GM12878 (cell line): ENCODE measurements around the gene DPP3. TPM values are rescaled to one million over a fixed set of nuclear protein-coding genes. Genes with fewer than 3 reads are reported as not detected.

ENCODE experiments used
- DPF2 ChIP-seq: fragments of 450-650 bp; IDR thresholded peaks from 2 replicates; pipeline ENCODE4 v1.6.1; 2017; ENCODE audit warnings: mild to moderate bottlenecking
- IRF5 ChIP-seq: fragments of 450-650 bp; IDR thresholded peaks from 2 replicates; pipeline ENCODE4 v1.6.1; 2017; ENCODE audit warnings: borderline replicate concordance
- MTA3 ChIP-seq: IDR thresholded peaks from 2 replicates; pipeline ENCODE4 v1.6.1; 2012; ENCODE audit warnings: low read length, inconsistent platforms, borderline replicate concordance
- MYB ChIP-seq: fragments of 150-350 bp; IDR thresholded peaks from 2 replicates; pipeline ENCODE4 v1.6.1; 2014; ENCODE audit warnings: mild to moderate bottlenecking, low read depth, low read length, borderline replicate concordance
- RCOR1 ChIP-seq: conservative IDR thresholded peaks from 2 replicates; pipeline ENCODE4 v1.6.1; 2012; ENCODE audit warnings: low read depth, low read length, improper control_type of control experiment
- WRNIP1 ChIP-seq: IDR thresholded peaks from 2 replicates; pipeline ENCODE4 v1.6.1; 2011; ENCODE audit warnings: low read depth, low read length, improper control_type of control experiment, borderline replicate concordance
- polyA plus RNA-seq, 11 experiments: library from polyadenylated mRNA; depleted of rRNA in 4 of 11; unstranded in 6 of 11; stranded (reverse) in 5 of 11; fragments of >200 nt; fragmentation: Nextera tagmentation in 4 of 11; fragmentation: Illumina TruSeq in 1 of 11; extraction: Ambion mirVana in 4 of 11; extraction: Trizol in 1 of 11; gene quantifications; 1 replicate in 1 of 11; 2 replicates in 10 of 11; pipeline versions ENCODE4 v1.2.1 to v1.2.3, GENCODE V29; 2011 to 2016; ENCODE audit warnings: inconsistent platforms in 2 of 11, missing spikeins in 2 of 11, low read depth in 1 of 11
- total RNA-seq, 4 experiments: library from RNA; depleted of rRNA in 3 of 4; stranded (reverse); fragments of >200 nt in 3 of 4; fragmentation: Illumina TruSeq in 1 of 4; extraction: Trizol in 1 of 4; gene quantifications; 2 replicates each; pipeline versions ENCODE4 v1.2.1 to v1.2.3, GENCODE V29; 2013 to 2021
- TF ChIP-seq, protein P1 (sequence below): fragments of 450-650 bp; IDR thresholded peaks from 2 replicates; pipeline ENCODE4 v1.6.1; 2018; ENCODE audit warnings: mild to moderate bottlenecking, low read depth, moderate library complexity; ENCODE audit not compliant: partially characterized antibody
- TF ChIP-seq, protein P2 (sequence below): fragments of 450-650 bp; formaldehyde crosslinking; IDR thresholded peaks from 2 replicates; pipeline ENCODE4 v1.5.0; 2022; ENCODE audit warnings: mild to moderate bottlenecking, missing genetic modification characterization
- TF ChIP-seq, protein P3 (sequence below): fragments of 450-650 bp; IDR thresholded peaks from 2 replicates; pipeline ENCODE4 v1.6.1; 2016; ENCODE audit warnings: mild to moderate bottlenecking, moderate library complexity, borderline replicate concordance
- TF ChIP-seq, protein P4 (sequence below): IDR thresholded peaks from 2 replicates; pipeline ENCODE4 v1.6.1; 2012; ENCODE audit warnings: improper control_type of control experiment, low read depth, low read length; ENCODE audit not compliant: insufficient replicate concordance

The DPP3 gene
- total and polyA plus RNA-seq, 10 of the 15 experiments (the other 5 are each of a cell fraction or from before 2014, with no cell fraction given): 6.0 to 117 (median 78.1) TPM

DNA sequence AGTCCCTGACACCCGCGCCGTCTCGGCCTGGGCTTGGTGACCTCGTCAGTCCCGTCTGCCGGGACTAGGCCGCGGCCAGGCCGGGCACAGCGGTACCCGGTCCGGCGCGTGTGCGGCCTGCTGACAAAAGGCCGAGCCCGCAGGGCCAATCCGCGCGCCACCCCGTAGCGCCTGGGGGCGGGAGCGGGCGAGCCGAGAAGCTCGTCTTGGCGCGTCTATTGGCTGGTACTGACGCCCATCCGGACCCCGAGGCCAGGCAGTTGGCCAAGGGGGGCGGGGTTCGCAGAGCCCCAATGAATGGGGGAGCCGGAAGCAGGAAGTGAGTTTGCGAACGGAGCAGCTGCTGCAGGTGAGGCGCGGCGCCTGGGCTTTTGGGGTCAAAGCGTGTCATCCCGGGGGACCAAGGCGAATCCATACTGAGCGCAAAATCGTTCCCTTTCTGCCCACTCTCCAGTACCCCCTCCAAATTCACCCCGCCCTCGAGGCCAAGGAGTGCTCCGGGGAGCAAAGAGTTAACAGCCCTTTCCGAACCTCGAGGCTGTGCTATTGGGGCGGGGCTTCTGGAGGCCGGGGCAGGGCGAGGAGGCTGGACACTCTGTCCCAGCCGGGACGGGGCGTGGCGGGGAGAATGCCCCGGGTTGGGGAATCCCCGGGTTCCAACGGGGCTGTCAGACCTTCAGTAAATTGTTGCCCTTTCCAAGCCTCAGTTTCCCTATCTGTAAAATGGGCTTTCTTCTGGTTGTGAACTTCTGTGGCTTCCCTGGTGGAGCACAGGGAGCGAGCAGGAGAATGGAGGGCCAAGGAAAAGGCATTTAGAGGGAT lies at the start of gene DPP3 (continued):
- TF ChIP-seq DPF2: peak; percentile 96
- TF ChIP-seq, protein P1, sequence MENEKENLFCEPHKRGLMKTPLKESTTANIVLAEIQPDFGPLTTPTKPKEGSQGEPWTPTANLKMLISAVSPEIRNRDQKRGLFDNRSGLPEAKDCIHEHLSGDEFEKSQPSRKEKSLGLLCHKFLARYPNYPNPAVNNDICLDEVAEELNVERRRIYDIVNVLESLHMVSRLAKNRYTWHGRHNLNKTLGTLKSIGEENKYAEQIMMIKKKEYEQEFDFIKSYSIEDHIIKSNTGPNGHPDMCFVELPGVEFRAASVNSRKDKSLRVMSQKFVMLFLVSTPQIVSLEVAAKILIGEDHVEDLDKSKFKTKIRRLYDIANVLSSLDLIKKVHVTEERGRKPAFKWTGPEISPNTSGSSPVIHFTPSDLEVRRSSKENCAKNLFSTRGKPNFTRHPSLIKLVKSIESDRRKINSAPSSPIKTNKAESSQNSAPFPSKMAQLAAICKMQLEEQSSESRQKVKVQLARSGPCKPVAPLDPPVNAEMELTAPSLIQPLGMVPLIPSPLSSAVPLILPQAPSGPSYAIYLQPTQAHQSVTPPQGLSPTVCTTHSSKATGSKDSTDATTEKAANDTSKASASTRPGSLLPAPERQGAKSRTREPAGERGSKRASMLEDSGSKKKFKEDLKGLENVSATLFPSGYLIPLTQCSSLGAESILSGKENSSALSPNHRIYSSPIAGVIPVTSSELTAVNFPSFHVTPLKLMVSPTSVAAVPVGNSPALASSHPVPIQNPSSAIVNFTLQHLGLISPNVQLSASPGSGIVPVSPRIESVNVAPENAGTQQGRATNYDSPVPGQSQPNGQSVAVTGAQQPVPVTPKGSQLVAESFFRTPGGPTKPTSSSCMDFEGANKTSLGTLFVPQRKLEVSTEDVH: peak; percentile 69
- TF ChIP-seq, protein P2, sequence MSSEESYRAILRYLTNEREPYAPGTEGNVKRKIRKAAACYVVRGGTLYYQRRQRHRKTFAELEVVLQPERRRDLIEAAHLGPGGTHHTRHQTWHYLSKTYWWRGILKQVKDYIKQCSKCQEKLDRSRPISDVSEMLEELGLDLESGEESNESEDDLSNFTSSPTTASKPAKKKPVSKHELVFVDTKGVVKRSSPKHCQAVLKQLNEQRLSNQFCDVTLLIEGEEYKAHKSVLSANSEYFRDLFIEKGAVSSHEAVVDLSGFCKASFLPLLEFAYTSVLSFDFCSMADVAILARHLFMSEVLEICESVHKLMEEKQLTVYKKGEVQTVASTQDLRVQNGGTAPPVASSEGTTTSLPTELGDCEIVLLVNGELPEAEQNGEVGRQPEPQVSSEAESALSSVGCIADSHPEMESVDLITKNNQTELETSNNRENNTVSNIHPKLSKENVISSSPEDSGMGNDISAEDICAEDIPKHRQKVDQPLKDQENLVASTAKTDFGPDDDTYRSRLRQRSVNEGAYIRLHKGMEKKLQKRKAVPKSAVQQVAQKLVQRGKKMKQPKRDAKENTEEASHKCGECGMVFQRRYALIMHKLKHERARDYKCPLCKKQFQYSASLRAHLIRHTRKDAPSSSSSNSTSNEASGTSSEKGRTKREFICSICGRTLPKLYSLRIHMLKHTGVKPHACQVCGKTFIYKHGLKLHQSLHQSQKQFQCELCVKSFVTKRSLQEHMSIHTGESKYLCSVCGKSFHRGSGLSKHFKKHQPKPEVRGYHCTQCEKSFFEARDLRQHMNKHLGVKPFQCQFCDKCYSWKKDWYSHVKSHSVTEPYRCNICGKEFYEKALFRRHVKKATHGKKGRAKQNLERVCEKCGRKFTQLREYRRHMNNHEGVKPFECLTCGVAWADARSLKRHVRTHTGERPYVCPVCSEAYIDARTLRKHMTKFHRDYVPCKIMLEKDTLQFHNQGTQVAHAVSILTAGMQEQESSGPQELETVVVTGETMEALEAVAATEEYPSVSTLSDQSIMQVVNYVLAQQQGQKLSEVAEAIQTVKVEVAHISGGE: no peak
- 0 out of 2 replicates have a peak, but pooled peaks have one; percentile 71 for TF ChIP-seq RCOR1
- TF ChIP-seq MTA3: no peak
- TF ChIP-seq, protein P3, sequence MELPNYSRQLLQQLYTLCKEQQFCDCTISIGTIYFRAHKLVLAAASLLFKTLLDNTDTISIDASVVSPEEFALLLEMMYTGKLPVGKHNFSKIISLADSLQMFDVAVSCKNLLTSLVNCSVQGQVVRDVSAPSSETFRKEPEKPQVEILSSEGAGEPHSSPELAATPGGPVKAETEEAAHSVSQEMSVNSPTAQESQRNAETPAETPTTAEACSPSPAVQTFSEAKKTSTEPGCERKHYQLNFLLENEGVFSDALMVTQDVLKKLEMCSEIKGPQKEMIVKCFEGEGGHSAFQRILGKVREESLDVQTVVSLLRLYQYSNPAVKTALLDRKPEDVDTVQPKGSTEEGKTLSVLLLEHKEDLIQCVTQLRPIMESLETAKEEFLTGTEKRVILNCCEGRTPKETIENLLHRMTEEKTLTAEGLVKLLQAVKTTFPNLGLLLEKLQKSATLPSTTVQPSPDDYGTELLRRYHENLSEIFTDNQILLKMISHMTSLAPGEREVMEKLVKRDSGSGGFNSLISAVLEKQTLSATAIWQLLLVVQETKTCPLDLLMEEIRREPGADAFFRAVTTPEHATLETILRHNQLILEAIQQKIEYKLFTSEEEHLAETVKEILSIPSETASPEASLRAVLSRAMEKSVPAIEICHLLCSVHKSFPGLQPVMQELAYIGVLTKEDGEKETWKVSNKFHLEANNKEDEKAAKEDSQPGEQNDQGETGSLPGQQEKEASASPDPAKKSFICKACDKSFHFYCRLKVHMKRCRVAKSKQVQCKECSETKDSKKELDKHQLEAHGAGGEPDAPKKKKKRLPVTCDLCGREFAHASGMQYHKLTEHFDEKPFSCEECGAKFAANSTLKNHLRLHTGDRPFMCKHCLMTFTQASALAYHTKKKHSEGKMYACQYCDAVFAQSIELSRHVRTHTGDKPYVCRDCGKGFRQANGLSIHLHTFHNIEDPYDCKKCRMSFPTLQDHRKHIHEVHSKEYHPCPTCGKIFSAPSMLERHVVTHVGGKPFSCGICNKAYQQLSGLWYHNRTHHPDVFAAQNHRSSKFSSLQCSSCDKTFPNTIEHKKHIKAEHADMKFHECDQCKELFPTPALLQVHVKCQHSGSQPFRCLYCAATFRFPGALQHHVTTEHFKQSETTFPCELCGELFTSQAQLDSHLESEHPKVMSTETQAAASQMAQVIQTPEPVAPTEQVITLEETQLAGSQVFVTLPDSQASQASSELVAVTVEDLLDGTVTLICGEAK: peak; percentile 83; the same call in 1 of the 2 replicates
- no peak for TF ChIP-seq WRNIP1
- TF ChIP-seq MYB: no peak
- TF ChIP-seq IRF5: no peak
- TF ChIP-seq, protein P4, sequence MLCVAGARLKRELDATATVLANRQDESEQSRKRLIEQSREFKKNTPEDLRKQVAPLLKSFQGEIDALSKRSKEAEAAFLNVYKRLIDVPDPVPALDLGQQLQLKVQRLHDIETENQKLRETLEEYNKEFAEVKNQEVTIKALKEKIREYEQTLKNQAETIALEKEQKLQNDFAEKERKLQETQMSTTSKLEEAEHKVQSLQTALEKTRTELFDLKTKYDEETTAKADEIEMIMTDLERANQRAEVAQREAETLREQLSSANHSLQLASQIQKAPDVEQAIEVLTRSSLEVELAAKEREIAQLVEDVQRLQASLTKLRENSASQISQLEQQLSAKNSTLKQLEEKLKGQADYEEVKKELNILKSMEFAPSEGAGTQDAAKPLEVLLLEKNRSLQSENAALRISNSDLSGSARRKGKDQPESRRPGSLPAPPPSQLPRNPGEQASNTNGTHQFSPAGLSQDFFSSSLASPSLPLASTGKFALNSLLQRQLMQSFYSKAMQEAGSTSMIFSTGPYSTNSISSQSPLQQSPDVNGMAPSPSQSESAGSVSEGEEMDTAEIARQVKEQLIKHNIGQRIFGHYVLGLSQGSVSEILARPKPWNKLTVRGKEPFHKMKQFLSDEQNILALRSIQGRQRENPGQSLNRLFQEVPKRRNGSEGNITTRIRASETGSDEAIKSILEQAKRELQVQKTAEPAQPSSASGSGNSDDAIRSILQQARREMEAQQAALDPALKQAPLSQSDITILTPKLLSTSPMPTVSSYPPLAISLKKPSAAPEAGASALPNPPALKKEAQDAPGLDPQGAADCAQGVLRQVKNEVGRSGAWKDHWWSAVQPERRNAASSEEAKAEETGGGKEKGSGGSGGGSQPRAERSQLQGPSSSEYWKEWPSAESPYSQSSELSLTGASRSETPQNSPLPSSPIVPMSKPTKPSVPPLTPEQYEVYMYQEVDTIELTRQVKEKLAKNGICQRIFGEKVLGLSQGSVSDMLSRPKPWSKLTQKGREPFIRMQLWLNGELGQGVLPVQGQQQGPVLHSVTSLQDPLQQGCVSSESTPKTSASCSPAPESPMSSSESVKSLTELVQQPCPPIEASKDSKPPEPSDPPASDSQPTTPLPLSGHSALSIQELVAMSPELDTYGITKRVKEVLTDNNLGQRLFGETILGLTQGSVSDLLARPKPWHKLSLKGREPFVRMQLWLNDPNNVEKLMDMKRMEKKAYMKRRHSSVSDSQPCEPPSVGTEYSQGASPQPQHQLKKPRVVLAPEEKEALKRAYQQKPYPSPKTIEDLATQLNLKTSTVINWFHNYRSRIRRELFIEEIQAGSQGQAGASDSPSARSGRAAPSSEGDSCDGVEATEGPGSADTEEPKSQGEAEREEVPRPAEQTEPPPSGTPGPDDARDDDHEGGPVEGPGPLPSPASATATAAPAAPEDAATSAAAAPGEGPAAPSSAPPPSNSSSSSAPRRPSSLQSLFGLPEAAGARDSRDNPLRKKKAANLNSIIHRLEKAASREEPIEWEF: no peak
